A549 (cell line): ENCODE data around the gene NOD2.

Experiments
- CTCF ChIP-seq: fragments of >200 bp; sonication (Bioruptor Twin); formaldehyde crosslinking; IDR thresholded peaks from 3 replicates; pipeline ENCODE4 v1.5.1; 2016
- HDAC2 ChIP-seq: fragments of 200-600 bp; sonication (generic); IDR thresholded peaks from 2 replicates; pipeline ENCODE4 v1.6.1; 2016
- JUN ChIP-seq, 2 experiments: fragments of >200 bp; sonication (Bioruptor Twin); formaldehyde crosslinking; IDR thresholded peaks; 2 replicates in 1 of 2; 3 replicates in 1 of 2; pipeline ENCODE4 v1.6.1; 2016 to 2017
- JUNB ChIP-seq: fragments of >200 bp; sonication (Bioruptor Twin); formaldehyde crosslinking; IDR thresholded peaks from 2 replicates; pipeline ENCODE4 v1.6.1; 2016
- MYC ChIP-seq: IDR thresholded peaks from 2 replicates; pipeline ENCODE4 v1.6.1; 2012; ENCODE audit warnings: mild to moderate bottlenecking, inconsistent platforms, low read length, improper control_type of control experiment, borderline replicate concordance
- POLR2AphosphoS2 ChIP-seq: conservative IDR thresholded peaks from 2 replicates; pipeline ENCODE4 v1.6.1; 2012; ENCODE audit warnings: low read length, improper control_type of control experiment, inconsistent platforms
- RAD21 ChIP-seq, 2 experiments: fragments of >200 bp in 1 of 2; sonication (Bioruptor Twin) in 1 of 2; formaldehyde crosslinking in 1 of 2; IDR thresholded peaks in 1 of 2; conservative IDR thresholded peaks in 1 of 2; 2 replicates in 1 of 2; 3 replicates in 1 of 2; pipeline ENCODE4 v1.6.1; 2012 to 2018; ENCODE audit warnings: inconsistent platforms in 1 of 2
- TP53 ChIP-seq: fragments of 250-450 bp; sonication (Bioruptor Pico); IDR thresholded peaks from 2 replicates; pipeline ENCODE4 v1.5.0; 2021; ENCODE audit warnings: mild to moderate bottlenecking, moderate library complexity
- USF2 ChIP-seq: fragments of 450-650 bp; IDR thresholded peaks from 2 replicates; pipeline ENCODE4 v1.6.1; 2014; ENCODE audit warnings: antibody characterized with exemption

- TF ChIP-seq CTCF: no peak
- TF ChIP-seq USF2: no peak
- no peak for TF ChIP-seq POLR2AphosphoS2
- no peak for TF ChIP-seq JUN (IDR thresholded peaks at IDR 0.05)
- no peak for TF ChIP-seq HDAC2
- no peak for TF ChIP-seq TP53
- no peak for TF ChIP-seq JUNB
- no peak for TF ChIP-seq MYC
- no peak for TF ChIP-seq RAD21 (conservative IDR thresholded peaks at IDR 0.05 in 1 of 2, IDR thresholded peaks at IDR 0.05 in 1 of 2)
Measured at GRCh38 chr16:50711862-50712559, 18.6 kb downstream of the NOD2 start.
